Measurements from ENCODE around the gene SPTB. TPM values are rescaled to one million over a fixed set of nuclear protein-coding genes. Genes with fewer than 3 reads are reported as not detected.

The SPTB gene
- total and polyA plus RNA-seq, 9 donors = 0.28 to 1.4 (median 0.68) TPM

- H3K36me3 ChIP-seq = no peaks in the 10 kb centered on the region
- WGBS, 3 donors = 39 to 82% (median 76%) methylated on average over 1 of the region's 1 CpG
Measured at GRCh38 chr14:64868841-64869240, 10.9 kb downstream of the SPTB start.

GRCh38 chr14:64868379-64868778 is 11.3 kb downstream of the SPTB start:
- TF ChIP-seq EP300 (IDR thresholded peaks at IDR 0.05) = no peak
- no peak for TF ChIP-seq CTCF (IDR thresholded peaks at IDR 0.05)
- TF ChIP-seq POLR2A (IDR thresholded peaks at IDR 0.05) = no peak
- Histone ChIP-seq H3K36me3 (no peaks in the 10 kb centered on the region), H3K4me3 (no peak overlapping the region), H3K9me3 (no peaks in the 10 kb centered on the region), H3K4me1 (ENCODE audit: insufficient read depth) (no peaks in the 10 kb centered on the region), H3K27ac (no peak overlapping the region), H3K27me3 (no peaks in the 10 kb centered on the region)
- DNase-seq = no peak
- WGBS, 3 donors = 80 to 86% (median 84%) methylated on average over 2 of the region's 2 CpGs
- intact Hi-C loops (cut with DNase I) = no loop called here

More at GRCh38 chr14:64868841-64869240, 10.9 kb downstream of the SPTB start:
- no peak for DNase-seq
- Histone ChIP-seq H3K4me3 (no peak overlapping the region), H3K27me3 (no peaks in the 10 kb centered on the region), H3K4me1 (ENCODE audit: insufficient read depth) (no peaks in the 10 kb centered on the region), H3K27ac (no peak overlapping the region), H3K9me3 (no peaks in the 10 kb centered on the region)
- intact Hi-C loops (cut with DNase I) = no loop called here
- TF ChIP-seq CTCF (IDR thresholded peaks at IDR 0.05) = no peak
- no peak for TF ChIP-seq POLR2A (IDR thresholded peaks at IDR 0.05)
- no peak for TF ChIP-seq EP300 (IDR thresholded peaks at IDR 0.05)

GRCh38 chr14:64867182-64867581 is 12.5 kb downstream of the SPTB start:
- DNase-seq = no peak
- Histone ChIP-seq H3K9me3 (no peaks in the 10 kb centered on the region), H3K36me3 (no peaks in the 10 kb centered on the region), H3K4me1 (ENCODE audit: insufficient read depth) (no peaks in the 10 kb centered on the region), H3K27me3 (no peaks in the 10 kb centered on the region), H3K27ac (no peak overlapping the region), H3K4me3 (no peak overlapping the region)
- WGBS, 3 donors = 77 to 87% (median 82%) methylated on average over 3 of the region's 3 CpGs
- no peak for TF ChIP-seq POLR2A (IDR thresholded peaks at IDR 0.05)
- no peak for TF ChIP-seq CTCF (IDR thresholded peaks at IDR 0.05)
- TF ChIP-seq EP300 (IDR thresholded peaks at IDR 0.05) = no peak
- intact Hi-C loops (cut with DNase I) = no loop called here

- Histone ChIP-seq H3K36me3 (no peaks in the 10 kb centered on the region), H3K27me3 (no peaks in the 10 kb centered on the region), H3K27ac (no peak overlapping the region), H3K9me3 (no peaks in the 10 kb centered on the region), H3K4me3 (no peak overlapping the region), H3K4me1 (ENCODE audit: insufficient read depth) (no peaks in the 10 kb centered on the region)
- intact Hi-C loops (cut with DNase I) = no loop called here
- 68 to 75% (median 74%) methylated on average over 6 of the region's 6 CpGs for WGBS, 3 donors
- DNase-seq = no peak
- no peak for TF ChIP-seq POLR2A (IDR thresholded peaks at IDR 0.05)
- TF ChIP-seq EP300 (IDR thresholded peaks at IDR 0.05) = no peak
- no peak for TF ChIP-seq CTCF (IDR thresholded peaks at IDR 0.05)
Measured at GRCh38 chr14:64865992-64866391, 13.7 kb downstream of the SPTB start.
